ENCODE measurements around the gene FAM200A.
"Not testable (repeated sequence)": the region's sequence is repeated elsewhere in the genome, so short reads cannot be mapped to it uniquely, and the experiment has no call there.

The FAM200A gene

DNA sequence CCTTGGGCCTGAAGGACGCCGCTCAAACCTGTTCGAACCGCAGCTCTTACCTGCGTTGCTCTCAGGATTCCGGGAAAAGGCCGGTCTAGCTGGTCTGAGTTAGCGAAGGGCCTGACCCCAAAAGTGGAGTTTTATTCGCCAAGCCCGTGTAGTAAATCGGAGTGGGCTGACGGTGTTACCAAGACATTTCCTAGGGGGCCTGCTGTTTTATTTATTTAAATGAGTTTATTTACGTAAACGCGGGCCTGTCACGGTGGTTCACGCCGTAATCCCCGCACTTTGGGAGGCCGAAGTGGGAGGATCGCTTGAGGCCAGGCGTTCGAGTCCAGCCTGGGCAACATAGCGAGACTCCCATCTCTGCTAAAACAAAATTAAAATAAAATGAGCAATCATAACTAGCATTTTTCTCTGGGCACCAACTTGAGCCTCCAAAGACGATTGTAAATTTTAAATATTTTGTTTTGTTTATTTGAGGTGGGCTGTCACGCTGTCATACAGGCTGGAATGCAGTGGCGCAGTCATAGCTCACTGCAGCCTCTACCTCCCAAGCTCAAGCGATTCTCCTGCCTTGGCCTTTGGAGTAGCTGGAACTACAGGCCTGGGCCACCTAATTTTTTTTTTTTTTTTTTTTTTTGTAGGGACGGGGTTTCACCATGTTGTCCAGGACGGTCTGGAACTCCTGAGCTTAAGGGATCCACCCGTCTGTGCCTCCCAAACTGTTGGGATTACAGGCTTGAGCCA lies 7.4 kb upstream of the FAM200A start:
- DNase-seq (ENCODE audit: low read depth), result no peak

DNA sequence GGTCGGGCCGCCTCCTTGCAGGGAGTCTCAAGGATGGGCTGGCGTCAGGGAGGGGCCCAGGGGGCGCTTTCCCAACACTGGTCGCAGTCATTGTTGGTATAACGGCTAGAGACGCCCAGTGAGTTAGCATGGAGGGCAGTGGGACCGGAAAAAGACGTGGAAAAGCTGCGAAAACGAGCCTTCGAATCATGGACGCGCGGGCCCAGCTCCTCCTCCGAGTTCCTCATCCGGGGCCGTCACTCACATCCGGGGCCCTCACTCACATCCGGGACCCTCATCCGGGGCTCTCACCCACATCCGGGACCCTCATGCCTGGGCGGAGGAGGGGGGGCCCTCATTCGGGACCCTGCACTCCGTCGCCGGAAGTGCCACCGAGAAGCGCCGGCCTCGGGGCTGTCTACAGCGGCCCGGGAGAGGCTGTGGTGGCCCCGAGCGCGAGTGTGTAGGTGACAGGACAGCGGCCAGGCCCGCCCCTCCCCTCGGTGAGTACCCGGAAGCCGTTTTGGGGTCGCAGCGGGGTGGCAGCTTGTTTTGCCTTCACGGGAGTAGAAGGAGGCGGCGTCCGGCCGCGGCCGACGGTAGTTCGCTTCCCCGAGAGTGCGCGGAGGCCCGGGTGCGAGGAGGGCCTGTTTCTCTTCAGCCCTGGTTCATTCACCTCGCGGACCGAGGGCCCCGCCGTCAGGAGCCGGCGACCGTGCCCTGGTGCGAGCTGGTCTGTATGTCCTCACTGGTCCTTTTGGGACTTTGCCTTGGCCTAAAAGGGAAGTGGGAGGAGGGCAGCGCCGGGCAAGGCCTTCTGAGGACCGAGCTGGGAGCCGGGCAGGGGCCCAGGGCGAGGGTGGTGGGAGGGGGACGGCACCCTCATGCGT lies 6.6 kb upstream of the FAM200A start, which contains the start of gene ZNF655:
ZNF655 (plus strand) TSS at position 337 of the 869 bp plus-strand sequence. CDS start 1,918 bp downstream, outside the sequence.
- DNase-seq (ENCODE audit: low read depth), result no peak

DNA sequence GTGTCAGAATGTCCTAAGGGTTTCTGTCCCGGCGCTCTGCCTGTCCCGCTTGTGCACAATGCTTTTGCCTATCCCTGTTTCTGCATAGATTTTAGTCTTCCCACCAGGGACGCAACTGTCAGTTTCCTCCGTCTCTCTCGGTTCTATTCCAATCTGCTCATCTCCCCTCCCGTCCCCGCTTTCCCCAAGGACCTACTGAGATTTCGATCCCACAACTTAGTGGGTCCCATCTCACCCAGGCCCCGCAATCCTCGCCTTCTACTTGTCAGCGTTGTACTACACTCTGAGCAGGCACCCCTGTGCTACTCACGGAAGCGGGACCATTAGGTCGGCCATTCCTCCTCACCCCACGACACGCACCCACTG lies 6.0 kb upstream of the FAM200A start:
- DNase-seq (ENCODE audit: low read depth), result no peak

DNA sequence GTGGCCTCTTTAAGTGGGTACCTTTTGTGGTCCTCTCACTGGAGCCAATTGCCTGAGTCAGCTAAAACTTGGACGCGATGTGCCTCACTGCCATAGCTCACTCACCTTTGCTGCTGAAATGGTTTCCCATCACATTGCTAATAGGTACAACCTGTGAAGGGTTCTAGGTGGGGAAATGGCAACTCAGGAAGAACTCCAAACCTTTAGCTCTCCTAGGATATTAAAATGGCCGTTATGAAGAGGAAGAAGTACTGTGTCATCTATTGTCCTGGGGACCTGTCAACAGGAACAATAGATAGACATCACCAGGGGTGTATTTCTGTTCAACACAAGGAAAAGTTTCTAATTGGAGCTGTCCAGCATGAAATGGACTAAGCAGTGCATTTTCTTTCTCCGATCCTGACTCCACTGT lies 5.3 kb upstream of the FAM200A start:
- no peak for DNase-seq (ENCODE audit: low read depth)

DNA sequence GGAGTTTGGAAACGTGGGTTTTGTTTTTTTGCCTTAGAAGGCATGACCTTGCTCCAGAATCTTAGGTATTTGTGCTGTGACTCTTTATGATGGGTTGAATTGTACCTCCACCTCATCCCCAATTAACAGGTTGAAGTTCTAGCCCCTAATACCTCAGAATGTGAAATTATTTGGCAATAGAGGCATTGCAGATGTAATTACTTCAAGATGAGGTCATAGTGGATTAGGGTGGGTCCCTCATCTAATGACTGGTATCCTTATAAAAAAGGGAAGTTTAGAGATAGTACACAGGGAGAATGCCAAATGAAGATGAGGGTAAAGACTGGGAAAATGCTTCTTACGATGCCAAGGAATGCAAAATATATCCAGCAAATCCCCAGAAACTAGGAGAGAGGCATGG lies 3.0 kb upstream of the FAM200A start:
- no peak for DNase-seq (ENCODE audit: low read depth)

DNA sequence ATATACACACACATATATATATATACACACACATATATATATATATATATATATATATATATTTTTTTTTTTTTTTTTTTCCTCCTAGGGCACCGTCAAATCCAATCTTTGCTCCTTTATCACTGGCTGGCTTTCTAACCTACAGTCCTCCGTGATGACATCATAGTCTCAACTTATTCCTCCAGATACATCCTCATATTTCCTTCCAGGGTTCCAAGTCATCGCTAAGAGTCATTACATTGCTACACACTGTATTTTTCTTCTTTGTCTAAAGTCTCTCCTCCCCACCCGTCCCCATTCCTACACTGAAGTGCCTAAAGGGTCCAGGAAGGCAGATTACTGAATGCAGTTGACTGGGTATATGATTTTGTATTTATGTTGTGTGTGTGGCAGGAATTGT lies 1.1 kb upstream of the FAM200A start:
- no peak for DNase-seq (ENCODE audit: low read depth)

DNA sequence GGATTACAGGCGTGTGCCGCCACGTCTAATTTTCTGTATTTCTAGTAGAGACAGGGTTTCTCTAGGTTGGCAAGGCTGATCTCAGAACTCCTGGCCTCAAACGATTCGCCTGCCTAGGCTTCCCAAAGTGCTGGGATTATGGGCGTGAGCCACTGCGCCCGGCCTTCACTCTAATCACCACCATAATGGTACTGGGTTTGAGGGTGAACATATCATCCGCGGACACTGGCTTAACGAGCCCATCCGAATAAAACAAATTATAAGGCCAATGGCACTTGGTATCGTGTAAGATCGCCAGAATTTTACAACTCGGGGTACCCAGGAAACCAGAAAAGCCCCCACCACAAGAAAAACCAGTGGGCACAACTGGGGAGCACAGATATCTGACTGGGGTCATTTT lies 580 bp downstream of the FAM200A start:
- no peak for DNase-seq (ENCODE audit: low read depth)

DNA sequence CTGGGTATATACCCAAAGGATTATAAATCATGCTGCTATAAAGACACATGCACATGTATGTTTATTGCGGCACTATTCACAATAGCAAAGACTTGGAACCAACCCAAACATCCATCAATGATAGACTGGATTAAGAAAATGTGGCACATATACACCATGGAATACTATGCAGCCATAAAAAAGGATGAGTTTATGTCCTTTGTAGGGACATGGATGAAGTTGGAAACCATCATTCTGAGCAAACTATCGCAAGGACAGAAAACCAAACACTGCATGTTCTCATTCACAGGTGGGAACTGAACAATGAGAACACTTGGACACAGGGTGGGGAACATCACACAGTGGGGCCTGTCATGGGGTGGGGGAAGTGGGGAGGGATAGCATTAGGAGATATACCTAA lies 2.4 kb downstream of the FAM200A start:
- not testable (repeated sequence) for DNase-seq (ENCODE audit: low read depth)

DNA sequence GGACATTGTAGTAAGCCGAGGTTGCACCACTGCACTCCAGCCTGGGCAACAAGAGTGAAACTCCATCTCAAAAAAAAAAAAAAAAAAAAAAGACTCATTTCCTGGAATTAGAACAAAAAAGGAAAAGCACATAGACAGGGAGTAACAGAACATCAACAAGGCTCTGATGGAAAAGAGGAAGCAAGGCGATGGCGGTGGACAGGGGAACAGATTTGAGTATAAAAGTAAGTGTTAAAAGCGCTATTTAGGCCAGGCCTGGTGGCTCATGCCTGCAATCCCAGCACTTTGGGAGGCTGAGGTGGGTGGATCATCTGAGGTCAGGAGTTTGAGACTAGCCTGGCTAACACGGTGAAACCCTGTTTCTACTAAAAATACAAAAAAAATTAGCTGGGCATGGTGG lies 6.6 kb downstream of the FAM200A start:
- not testable (repeated sequence) for DNase-seq (ENCODE audit: low read depth)

DNA sequence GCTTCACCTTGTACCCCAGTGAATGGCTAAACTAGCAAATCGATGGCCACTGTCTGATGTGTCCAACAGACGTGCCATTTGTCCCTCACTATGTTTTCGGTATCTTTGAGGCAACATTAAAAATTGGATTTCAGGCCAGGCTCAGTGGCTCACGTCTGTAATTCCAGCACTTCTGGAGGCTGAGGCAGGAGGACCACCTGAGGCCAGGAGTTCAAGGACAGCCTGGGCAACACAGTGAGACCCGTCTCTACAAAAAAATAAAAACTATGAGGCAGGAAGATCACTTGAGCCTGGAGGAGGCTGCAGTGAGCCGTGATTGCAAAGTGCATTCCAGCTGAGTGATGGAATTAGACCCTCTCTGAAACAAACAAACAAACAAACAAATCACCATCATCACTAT lies 8.0 kb downstream of the FAM200A start:
- DNase-seq (ENCODE audit: low read depth), result no peak

DNA sequence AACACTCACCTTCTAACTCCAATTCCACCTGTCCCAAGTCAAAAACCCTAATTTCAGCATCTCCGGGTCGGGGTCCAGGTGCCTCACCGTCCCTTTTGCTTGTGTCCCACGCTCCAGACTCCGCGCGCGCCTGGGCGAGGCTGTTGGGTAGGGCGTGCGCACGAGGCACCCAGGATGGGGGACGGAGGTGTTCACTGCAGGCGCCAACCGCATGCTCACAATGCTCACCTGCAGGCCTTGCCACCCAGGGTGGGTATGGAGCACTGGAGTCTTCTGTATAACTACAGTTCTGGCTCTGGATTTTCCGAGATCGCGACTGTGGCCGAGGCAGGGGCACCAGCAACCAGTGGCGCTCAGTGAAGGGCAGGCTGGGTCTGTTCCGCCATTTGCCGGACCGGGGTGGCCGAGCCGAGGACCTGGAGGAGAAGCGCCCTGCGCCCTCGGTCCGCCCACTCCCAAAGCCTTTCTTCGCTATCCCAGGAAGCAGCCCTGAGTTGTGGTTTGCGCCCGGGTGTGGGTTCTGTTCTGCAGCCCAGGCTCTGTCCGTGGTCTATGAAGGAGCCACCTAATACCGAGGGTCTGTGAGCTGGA lies 8.7 kb downstream of the FAM200A start:
- DNase-seq (ENCODE audit: low read depth), result no peak

DNA sequence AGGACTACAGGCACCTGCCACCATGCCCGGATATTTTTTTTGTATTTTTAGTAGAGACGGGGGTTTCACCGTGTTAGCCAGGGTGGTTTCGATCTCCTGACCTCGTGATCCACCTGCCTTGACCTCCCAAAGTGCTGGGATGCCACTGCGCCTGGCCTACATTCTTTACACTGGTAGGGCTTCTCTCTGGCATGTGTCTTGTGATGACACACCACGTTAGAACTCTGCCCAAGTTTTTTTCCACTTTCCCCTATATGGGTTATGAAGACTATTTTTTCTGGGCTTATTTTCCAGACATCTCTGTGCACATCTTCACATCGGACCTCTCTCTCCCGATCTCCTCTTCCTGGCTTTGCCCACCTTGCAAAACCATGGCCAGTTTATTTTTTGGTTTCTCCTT lies 10.7 kb downstream of the FAM200A start:
- DNase-seq (ENCODE audit: low read depth), result no peak

DNA sequence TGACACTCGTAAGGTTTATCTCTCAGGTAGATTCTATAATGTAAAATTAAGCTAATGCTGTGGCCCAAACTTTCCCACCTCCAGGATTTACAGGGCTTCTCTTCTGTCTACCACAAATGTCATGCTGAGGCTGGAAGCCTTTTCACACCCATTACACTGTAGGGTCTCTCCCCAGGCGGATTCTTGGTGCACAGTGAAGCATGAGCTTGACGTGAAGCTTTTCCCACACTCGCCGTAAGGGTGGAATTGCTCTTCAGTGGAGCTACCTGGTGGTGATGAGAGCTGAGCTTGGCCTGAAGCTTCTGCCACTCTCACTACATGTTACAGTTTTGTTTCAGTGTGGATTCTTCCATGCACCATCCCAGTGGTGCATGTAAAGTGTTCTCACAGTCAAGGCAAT lies 11.4 kb downstream of the FAM200A start:
- DNase-seq (ENCODE audit: low read depth), result no peak

DNA sequence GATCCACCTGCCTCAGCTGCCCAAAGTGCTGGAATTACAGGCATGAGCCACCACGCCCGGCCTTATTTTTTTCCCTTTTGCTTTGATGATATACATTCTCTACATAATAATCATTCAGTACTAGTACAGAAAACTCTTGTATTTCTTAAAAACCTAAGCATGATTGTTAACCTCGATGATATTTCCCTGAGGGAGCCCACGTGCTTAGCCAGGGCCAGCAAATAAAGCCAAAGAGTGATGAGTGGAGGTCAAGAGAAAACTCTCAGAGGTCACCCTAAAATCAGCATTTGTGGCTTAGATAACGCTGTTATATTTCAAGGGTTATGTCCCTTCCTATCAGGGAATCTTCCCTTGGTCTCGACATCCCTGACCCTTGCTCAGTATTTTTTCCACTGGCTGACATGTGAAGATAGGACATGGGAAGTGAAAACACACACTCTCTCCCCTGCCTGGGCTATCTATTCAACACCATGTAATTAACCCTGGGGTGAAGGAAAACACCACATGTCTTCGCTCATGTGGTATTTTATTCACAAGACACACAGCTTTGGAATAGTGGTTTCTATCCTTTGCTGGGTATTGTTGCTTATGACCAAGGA lies 12.6 kb downstream of the FAM200A start:
- no peak for DNase-seq (ENCODE audit: low read depth)

DNA sequence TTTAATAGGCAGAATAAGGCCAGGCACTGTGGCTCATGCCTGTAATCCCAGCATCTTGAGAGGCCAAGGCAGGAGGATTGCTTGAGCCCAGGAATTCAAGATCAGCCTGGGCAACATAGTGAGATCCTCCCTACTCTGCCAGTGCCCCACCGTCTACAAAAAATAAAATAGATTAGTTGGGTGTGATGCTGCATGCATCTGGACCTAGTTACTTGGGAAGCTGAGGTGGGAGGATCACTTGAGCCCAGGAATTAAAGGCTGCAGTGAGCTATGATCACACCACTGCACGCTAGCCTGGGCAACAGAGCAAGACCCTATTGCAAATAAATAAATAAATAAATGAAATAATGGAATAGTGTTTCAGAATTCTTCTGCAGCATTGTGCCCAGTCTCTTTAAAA lies 16.2 kb downstream of the FAM200A start:
- no peak for DNase-seq (ENCODE audit: low read depth)

DNA sequence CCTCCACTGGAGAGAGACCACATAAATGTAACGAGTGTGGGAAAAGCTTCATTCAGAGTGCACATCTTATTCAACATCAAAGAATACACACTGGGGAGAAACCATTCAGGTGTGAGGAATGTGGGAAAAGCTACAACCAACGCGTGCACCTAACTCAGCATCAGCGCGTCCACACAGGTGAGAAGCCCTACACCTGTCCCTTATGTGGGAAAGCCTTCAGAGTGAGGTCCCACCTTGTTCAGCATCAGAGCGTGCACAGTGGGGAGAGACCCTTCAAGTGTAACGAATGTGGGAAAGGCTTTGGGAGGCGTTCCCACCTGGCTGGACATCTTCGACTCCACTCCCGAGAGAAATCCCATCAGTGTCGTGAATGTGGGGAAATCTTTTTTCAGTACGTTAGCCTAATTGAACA lies 20.6 kb downstream of the FAM200A start:
- DNase-seq (ENCODE audit: low read depth), result no peak

DNA sequence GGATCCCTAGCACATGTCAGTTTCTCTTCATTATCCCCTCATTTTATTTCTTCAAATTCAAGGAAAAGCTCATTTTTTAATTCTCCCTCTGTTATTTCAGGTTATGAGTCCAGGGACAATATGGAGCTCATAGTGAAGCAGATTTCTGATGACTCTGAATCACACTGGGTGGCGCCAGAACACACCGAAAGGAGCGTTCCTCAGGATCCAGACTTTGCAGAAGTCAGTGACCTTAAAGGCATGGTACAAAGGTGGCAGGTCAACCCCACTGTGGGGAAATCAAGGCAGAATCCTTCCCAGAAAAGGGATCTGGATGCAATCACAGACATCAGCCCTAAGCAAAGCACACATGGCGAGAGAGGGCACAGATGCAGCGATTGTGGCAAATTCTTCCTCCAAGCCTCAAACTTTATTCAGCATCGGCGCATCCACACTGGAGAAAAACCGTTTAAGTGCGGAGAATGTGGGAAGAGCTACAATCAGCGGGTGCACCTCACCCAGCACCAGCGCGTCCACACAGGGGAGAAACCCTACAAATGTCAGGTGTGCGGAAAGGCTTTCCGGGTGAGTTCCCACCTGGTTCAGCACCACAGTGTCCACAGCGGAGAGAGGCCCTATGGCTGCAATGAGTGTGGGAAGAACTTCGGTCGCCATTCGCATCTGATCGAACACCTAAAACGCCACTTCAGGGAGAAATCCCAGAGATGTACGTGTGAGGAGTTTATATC lies 26.0 kb downstream of the FAM200A start:
- DNase-seq (ENCODE audit: low read depth), result no peak

DNA sequence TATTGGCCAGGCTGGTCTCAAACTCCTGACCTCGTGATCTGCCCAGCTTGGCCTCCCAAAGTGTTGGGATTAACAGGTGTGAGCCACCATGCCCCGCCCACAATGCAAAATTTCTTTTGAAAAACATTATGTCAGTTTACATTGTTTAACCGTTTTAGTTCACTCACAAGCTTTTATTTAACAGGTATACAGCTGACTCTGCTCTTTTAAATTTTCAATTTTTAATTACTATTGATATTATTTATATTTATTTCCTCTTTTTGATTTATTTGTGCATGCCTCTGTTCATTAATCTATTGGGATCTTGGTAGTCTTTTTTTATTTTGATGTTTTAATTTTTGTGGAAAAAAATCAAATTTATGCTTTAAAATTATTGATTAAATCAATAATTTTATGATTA lies 30.5 kb downstream of the FAM200A start:
- no peak for DNase-seq (ENCODE audit: low read depth)

DNA sequence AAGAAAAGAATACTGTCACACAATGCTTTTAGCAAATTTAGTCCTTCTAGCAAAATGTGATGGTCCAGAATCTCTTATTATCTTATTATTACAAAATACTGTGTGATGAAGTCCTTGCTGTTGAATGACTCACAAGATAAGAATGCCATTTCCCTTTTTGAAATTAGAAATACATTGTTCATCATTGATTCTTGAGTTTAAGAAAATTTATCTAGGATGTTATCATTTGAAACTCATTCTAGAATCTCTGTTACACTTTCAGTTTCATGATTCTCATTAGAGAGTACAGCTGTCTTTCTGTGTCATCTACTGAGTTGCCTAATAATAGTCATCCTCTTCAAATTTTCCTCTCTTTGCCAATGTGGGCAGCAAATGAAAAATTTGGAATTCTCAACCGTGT lies 37.9 kb downstream of the FAM200A start:
- DNase-seq (ENCODE audit: low read depth), result no peak

DNA sequence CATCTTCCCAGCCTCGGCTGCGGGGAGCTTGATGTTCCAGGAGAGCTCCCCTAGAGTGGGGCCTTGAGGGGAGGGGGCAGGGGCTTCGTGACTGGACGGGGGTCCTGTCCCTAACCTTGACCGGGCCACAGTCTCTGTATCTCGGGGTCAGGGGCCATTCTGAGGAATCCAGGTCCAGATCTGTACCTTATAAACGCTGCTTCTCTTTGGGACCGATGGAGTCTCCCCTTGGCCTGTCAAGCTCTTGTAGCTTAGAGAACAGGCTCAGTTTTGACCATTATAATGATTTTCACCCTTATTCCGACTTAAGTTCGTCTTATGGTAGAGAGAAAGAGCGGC lies 46.6 kb downstream of the FAM200A start:
- no peak for DNase-seq (ENCODE audit: low read depth)

DNA sequence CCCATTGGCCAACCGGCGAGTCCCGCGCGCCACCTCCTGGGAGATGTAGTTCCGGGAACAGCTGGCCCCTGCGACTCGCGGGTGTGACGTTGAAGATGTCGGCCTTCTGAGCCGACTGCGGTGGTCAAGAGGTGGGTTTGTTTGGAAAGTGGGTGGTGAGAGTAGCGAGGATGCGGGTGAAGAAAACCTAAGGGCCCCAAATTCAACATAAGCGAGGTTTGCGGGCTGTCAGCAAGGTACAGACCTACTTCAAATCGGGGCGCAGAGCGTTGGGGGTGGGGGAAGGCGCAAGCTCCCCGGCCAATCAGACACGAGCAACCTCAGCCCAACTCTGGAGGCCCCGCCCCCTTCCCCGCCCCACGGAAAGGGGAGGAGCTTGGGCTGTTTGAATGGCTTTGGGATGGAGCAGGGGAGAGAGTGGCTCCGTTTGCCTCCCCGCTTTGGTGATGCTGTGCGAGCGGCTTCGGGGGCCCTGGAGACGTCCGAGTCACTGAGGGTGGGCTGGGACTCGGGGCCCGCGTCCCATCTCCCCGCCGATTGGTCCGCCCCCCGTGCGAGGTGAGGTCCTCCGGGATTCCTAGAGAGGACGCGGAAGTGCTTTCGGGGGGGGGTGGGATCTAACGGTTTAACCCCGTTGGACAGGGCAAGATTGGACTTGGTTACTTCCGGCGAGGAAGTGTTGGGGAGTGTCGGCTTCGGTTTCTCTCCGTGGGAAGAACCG lies 47.2 kb downstream of the FAM200A start, which contains the start of gene ZKSCAN5:
ZKSCAN5 (plus strand) TSS at position 60 of the 721 bp plus-strand sequence. CDS start 1,383 bp downstream, outside the sequence.
- peak; percentile 85 for DNase-seq (ENCODE audit: low read depth)
